DOHH2 (cell line): ENCODE data around the gene TNFRSF25.

Experiments used
- H3F3A ChIP-seq: fragments of 200-600 bp; sonication (generic), shearing (Covaris generic); 2 replicates; pipeline ENCODE4 v1.6.0; 2016; ENCODE audit warnings: antibody characterized with exemption, mild to moderate bottlenecking; ENCODE audit not compliant: control insufficient read depth, insufficient read depth
- H3K27ac ChIP-seq: fragments of 200-600 bp; sonication (generic); 2 replicates; pipeline ENCODE4 v1.5.1; 2014; ENCODE audit warnings: low read depth, mild to moderate bottlenecking, low read length, moderate library complexity
- H3K27me3 ChIP-seq: fragments of 200-600 bp; sonication (generic); 2 replicates; pipeline ENCODE4 v1.6.1; 2014; ENCODE audit warnings: mild to moderate bottlenecking, low read length, mixed read lengths; ENCODE audit not compliant: control insufficient read depth
- H3K36me3 ChIP-seq: fragments of 200-600 bp; sonication (generic); 2 replicates; pipeline ENCODE4 v1.6.1; 2014; ENCODE audit warnings: mild to moderate bottlenecking, low read length, moderate library complexity, mixed read lengths; ENCODE audit not compliant: control insufficient read depth
- H3K4me1 ChIP-seq: fragments of 200-600 bp; sonication (generic); 2 replicates; pipeline ENCODE4 v1.6.1; 2014; ENCODE audit warnings: mild to moderate bottlenecking, low read length, mixed read lengths; ENCODE audit not compliant: control insufficient read depth
- H3K4me2 ChIP-seq: fragments of 200-600 bp; sonication (generic); 2 replicates; pipeline ENCODE4 v1.6.0; 2014; ENCODE audit warnings: mild to moderate bottlenecking, low read length, moderate library complexity
- H3K4me3 ChIP-seq: fragments of 200-600 bp; sonication (generic); 2 replicates; pipeline ENCODE4 v1.5.1; 2014; ENCODE audit warnings: mild to moderate bottlenecking, low read length, mixed read lengths
- H3K79me2 ChIP-seq: fragments of 200-600 bp; sonication (generic); 2 replicates; pipeline ENCODE4 v1.6.1; 2014; ENCODE audit warnings: mild to moderate bottlenecking, low read length, mixed read lengths; ENCODE audit not compliant: control insufficient read depth
- H3K9me2 ChIP-seq: fragments of 200-600 bp; sonication (generic); replicated peaks from 2 replicates; pipeline ENCODE4 v1.6.1; 2014; ENCODE audit warnings: mild to moderate bottlenecking, low read length, mixed read lengths; ENCODE audit not compliant: control insufficient read depth
- H3K9me3 ChIP-seq: fragments of 200-600 bp; sonication (generic); 2 replicates; pipeline ENCODE4 v1.6.1; 2014; ENCODE audit warnings: antibody characterized with exemption, low read length, mixed read lengths; ENCODE audit not compliant: control insufficient read depth, insufficient read depth
- H4K20me1 ChIP-seq: fragments of 200-600 bp; sonication (generic); 2 replicates; pipeline ENCODE4 v1.6.0; 2014; ENCODE audit warnings: low read depth, mild to moderate bottlenecking, antibody characterized with exemption, low read length, moderate library complexity; ENCODE audit not compliant: control insufficient read depth, insufficient read depth
- EZH2phosphoT487 ChIP-seq: fragments of 200-600 bp; sonication (generic); IDR thresholded peaks from 2 replicates; pipeline ENCODE4 v1.6.1; 2017; ENCODE audit warnings: borderline replicate concordance, mild to moderate bottlenecking, antibody characterized with exemption, low read length, moderate library complexity, mixed read lengths
- TF ChIP-seq, protein P1 (sequence below): fragments of 200-600 bp; sonication (generic); IDR thresholded peaks from one replicate; pipeline ENCODE4 v1.5.1; 2014; ENCODE audit warnings: antibody characterized with exemption, mild to moderate bottlenecking, low read depth, low read length; ENCODE audit not compliant: poor library complexity, severe bottlenecking

TNFRSF25 gene, protein sequence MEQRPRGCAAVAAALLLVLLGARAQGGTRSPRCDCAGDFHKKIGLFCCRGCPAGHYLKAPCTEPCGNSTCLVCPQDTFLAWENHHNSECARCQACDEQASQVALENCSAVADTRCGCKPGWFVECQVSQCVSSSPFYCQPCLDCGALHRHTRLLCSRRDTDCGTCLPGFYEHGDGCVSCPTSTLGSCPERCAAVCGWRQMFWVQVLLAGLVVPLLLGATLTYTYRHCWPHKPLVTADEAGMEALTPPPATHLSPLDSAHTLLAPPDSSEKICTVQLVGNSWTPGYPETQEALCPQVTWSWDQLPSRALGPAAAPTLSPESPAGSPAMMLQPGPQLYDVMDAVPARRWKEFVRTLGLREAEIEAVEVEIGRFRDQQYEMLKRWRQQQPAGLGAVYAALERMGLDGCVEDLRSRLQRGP

DNA sequence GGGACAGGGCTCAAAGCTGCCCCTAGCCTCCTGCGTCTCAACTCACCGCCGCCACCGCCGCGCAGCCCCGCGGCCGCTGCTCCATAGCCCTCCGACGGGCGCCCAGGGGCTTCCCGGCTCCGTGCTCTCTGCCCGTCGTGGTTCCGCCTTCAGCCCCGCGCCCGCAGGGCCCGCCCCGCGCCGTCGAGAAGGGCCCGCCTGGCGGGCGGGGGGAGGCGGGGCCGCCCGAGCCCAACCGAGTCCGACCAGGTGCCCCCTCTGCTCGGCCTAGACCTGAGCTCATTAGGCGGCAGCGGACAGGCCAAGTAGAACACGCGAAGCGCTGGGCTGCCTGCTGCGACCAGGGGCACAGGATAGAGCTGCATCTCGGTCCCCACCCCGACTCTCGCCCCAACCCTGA lies at the start of gene TNFRSF25:
Gene TNFRSF25 (minus strand): TSS at position 151 of the 400 bp plus-strand sequence. CDS start 66 bp downstream, at position 85.
- no peaks in the 10 kb centered on the region for H3K36me3 ChIP-seq
- no peaks in the 10 kb centered on the region for H3K27me3 ChIP-seq
- no peaks in the 10 kb centered on the region for H3K79me2 ChIP-seq
- no peak within 1 kb of the TSS for H3K4me3 ChIP-seq
- no peaks in the 10 kb centered on the region for H3K4me1 ChIP-seq
- no peak within 1 kb of the TSS for H3K4me2 ChIP-seq
- no peaks in the 10 kb centered on the region for H3F3A ChIP-seq
- no peaks in the 10 kb centered on the region for H4K20me1 ChIP-seq
- TF ChIP-seq, protein P1, sequence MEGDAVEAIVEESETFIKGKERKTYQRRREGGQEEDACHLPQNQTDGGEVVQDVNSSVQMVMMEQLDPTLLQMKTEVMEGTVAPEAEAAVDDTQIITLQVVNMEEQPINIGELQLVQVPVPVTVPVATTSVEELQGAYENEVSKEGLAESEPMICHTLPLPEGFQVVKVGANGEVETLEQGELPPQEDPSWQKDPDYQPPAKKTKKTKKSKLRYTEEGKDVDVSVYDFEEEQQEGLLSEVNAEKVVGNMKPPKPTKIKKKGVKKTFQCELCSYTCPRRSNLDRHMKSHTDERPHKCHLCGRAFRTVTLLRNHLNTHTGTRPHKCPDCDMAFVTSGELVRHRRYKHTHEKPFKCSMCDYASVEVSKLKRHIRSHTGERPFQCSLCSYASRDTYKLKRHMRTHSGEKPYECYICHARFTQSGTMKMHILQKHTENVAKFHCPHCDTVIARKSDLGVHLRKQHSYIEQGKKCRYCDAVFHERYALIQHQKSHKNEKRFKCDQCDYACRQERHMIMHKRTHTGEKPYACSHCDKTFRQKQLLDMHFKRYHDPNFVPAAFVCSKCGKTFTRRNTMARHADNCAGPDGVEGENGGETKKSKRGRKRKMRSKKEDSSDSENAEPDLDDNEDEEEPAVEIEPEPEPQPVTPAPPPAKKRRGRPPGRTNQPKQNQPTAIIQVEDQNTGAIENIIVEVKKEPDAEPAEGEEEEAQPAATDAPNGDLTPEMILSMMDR, result no peak
- no peak for TF ChIP-seq EZH2phosphoT487
- H3K27ac ChIP-seq, result no peak within 1 kb of the TSS
- H3K9me3 ChIP-seq, result no peaks in the 10 kb centered on the region
- H3K9me2 ChIP-seq, result no peaks in the 10 kb centered on the region

DNA sequence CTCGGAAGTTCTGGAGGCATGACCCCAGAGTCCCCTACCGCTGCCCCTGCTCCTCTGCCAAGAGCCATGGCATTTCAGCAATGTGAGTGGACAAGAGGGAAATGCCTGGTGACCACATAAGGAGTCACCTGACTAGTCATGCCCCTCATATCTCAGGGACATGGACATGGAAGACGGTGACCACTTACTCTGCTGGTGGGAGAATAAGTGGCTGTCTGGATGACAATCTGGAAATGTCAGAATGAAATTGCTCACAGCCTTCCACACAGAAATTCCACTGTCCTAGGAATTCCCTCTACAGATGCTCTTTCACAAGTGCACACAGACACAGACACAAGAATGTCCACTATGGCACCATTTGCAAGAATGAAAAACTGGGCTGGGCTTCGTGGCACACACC lies 49.8 kb upstream of the TNFRSF25 start:
- Histone ChIP-seq H3K79me2 (no peaks in the 10 kb centered on the region), H3F3A (no peaks in the 10 kb centered on the region), H3K27me3 (no peaks in the 10 kb centered on the region), H3K4me2 (no peak overlapping the region), H3K27ac (no peak overlapping the region), H4K20me1 (no peaks in the 10 kb centered on the region), H3K4me3 (no peak overlapping the region), H3K9me2 (no peaks in the 10 kb centered on the region), H3K9me3 (no peaks in the 10 kb centered on the region), H3K36me3 (no peaks in the 10 kb centered on the region), H3K4me1 (no peaks in the 10 kb centered on the region)
- TF ChIP-seq EZH2phosphoT487, result no peak
- TF ChIP-seq, protein P1, result no peak

DNA sequence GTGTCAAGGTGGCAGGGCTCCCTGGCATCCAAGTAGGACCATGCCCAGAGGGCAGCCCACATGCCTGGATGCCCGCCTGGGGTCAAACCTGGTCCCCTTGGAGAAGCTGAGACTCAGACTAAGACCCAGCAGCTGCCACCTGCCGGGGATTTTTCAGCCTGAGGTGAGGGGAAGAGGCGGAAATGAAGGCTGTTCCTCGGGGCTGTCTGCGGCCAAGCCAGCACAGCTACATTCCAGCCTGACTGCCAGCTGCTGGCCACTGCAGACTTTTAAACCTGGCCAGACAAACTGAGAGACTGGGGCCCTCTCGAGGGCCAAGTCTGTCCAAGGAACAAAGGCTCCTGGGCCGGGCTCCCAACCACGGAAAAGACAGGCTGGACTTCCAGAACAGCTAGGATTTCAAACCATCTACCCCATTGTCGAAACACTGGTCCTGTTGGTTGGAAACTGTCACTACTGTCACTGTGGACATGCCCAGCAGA lies 47.4 kb upstream of the TNFRSF25 start:
- H3K27ac ChIP-seq, result no peak overlapping the region
- H3K27me3 ChIP-seq, result no peaks in the 10 kb centered on the region
- H3F3A ChIP-seq, result no peaks in the 10 kb centered on the region
- H3K9me3 ChIP-seq, result no peaks in the 10 kb centered on the region
- H3K4me1 ChIP-seq, result no peaks in the 10 kb centered on the region
- TF ChIP-seq, protein P1, result no peak
- TF ChIP-seq EZH2phosphoT487, result no peak
- H3K4me3 ChIP-seq, result no peak overlapping the region
- H3K79me2 ChIP-seq, result no peaks in the 10 kb centered on the region
- no peak overlapping the region for H3K4me2 ChIP-seq
- H3K36me3 ChIP-seq, result no peaks in the 10 kb centered on the region
- H4K20me1 ChIP-seq, result no peaks in the 10 kb centered on the region
- H3K9me2 ChIP-seq, result no peaks in the 10 kb centered on the region
